DND-41 (cell line): Measurements from ENCODE around the gene CMTR2.

Source experiments
- ATAC-seq: fragments of 200-7000 bp; cut with Tn5 transposase; 3 replicates; pipeline ENCODE4 v1.9.1; 2021; ENCODE audit warnings: low read depth; ENCODE audit not compliant: insufficient read depth
- DNase-seq: peaks from one replicate; pipeline ENCODE4 v3.0.0-alpha.2; 2020
- H2AFZ ChIP-seq: 2 replicates; pipeline ENCODE4 v1.6.0; 2012; ENCODE audit warnings: low read depth, low read length
- H3K27ac ChIP-seq: 2 replicates; pipeline ENCODE4 v1.5.1; 2012; ENCODE audit warnings: low read length, inconsistent platforms
- H3K27me3 ChIP-seq: fragments of 200-600 bp; sonication (generic); 2 replicates; pipeline ENCODE4 v1.6.0; 2012; ENCODE audit warnings: low read length, mild to moderate bottlenecking, inconsistent platforms; ENCODE audit not compliant: insufficient read depth, poor library complexity
- H3K36me3 ChIP-seq: 2 replicates; pipeline ENCODE4 v1.5.1; 2012; ENCODE audit warnings: low read length, inconsistent platforms; ENCODE audit not compliant: insufficient read depth
- H3K4me1 ChIP-seq: 2 replicates; pipeline ENCODE4 v1.5.1; 2012; ENCODE audit warnings: mild to moderate bottlenecking, low read length; ENCODE audit not compliant: insufficient read depth
- H3K4me2 ChIP-seq: 2 replicates; pipeline ENCODE4 v1.6.0; 2012; ENCODE audit warnings: mild to moderate bottlenecking, moderate library complexity, low read length, inconsistent platforms; ENCODE audit not compliant: insufficient read depth
- H3K4me3 ChIP-seq, 2 experiments: fragments of 200-600 bp in 1 of 2; shearing (Covaris generic) in 1 of 2; 2 replicates each; pipeline ENCODE4 v1.5.1; 2012 to 2016; ENCODE audit warnings: inconsistent platforms in 2 of 2, low read length in 2 of 2, mild to moderate bottlenecking in 2 of 2, low read depth in 1 of 2, moderate library complexity in 1 of 2
- H3K79me2 ChIP-seq: 2 replicates; pipeline ENCODE4 v1.6.0; 2012; ENCODE audit warnings: low read length, inconsistent platforms; ENCODE audit not compliant: insufficient read depth
- H3K9ac ChIP-seq: 2 replicates; pipeline ENCODE4 v1.6.0; 2012; ENCODE audit warnings: low read depth, mild to moderate bottlenecking, inconsistent platforms, low read length, moderate library complexity
- H3K9me3 ChIP-seq: 2 replicates; pipeline ENCODE4 v1.5.1; 2012; ENCODE audit warnings: low read length, moderate library complexity, mild to moderate bottlenecking, inconsistent platforms; ENCODE audit not compliant: insufficient read depth, severe bottlenecking
- H4K20me1 ChIP-seq: 2 replicates; pipeline ENCODE4 v1.6.0; 2012; ENCODE audit warnings: low read length; ENCODE audit not compliant: insufficient read depth
- EZH2 ChIP-seq: IDR thresholded peaks from 3 replicates; pipeline ENCODE4 v1.6.1; 2012; ENCODE audit warnings: borderline replicate concordance, low read depth, mild to moderate bottlenecking, moderate library complexity, low read length, inconsistent platforms; ENCODE audit not compliant: severe bottlenecking
- TF ChIP-seq, protein P1 (sequence below): IDR thresholded peaks from 2 replicates; pipeline ENCODE4 v1.5.1; 2012; ENCODE audit warnings: borderline replicate concordance, low read length, moderate library complexity, mild to moderate bottlenecking; ENCODE audit not compliant: poor library complexity, severe bottlenecking; ENCODE audit errors: extremely low read depth

CMTR2 gene

DNA sequence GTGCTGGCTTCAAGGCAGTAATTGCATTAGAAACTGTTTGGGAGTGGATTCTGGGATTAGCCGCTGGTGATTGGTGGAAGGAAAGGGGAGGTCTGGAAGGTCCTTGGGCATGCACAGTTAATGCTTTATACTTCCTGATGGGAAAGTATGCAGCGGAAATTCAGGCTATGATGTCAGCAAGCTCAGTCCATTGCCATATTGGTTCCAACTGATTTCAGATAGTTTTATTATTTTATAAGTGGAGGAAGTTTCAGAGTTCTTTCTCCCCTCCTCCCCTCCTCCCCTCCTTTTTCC, 8.1 kb upstream of the CMTR2 start:
- H2AFZ ChIP-seq = no peak overlapping the region

GRCh38 chr16:71296584-71297340, 7.6 kb upstream of the CMTR2 start:
- no peak for TF ChIP-seq EZH2
- TF ChIP-seq, protein P1, sequence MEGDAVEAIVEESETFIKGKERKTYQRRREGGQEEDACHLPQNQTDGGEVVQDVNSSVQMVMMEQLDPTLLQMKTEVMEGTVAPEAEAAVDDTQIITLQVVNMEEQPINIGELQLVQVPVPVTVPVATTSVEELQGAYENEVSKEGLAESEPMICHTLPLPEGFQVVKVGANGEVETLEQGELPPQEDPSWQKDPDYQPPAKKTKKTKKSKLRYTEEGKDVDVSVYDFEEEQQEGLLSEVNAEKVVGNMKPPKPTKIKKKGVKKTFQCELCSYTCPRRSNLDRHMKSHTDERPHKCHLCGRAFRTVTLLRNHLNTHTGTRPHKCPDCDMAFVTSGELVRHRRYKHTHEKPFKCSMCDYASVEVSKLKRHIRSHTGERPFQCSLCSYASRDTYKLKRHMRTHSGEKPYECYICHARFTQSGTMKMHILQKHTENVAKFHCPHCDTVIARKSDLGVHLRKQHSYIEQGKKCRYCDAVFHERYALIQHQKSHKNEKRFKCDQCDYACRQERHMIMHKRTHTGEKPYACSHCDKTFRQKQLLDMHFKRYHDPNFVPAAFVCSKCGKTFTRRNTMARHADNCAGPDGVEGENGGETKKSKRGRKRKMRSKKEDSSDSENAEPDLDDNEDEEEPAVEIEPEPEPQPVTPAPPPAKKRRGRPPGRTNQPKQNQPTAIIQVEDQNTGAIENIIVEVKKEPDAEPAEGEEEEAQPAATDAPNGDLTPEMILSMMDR = no peak
- no peak overlapping the region for H2AFZ ChIP-seq
- H3K36me3 ChIP-seq = no peaks in the 10 kb centered on the region
- peaks cover 6% of the 10 kb centered on the region for H3K27me3 ChIP-seq
- H3K4me2 ChIP-seq = no peak overlapping the region
- H3K9ac ChIP-seq = no peak overlapping the region
- H3K27ac ChIP-seq = no peak overlapping the region
- no peaks in the 10 kb centered on the region for H3K9me3 ChIP-seq
- DNase-seq (no peak), ATAC-seq (no peak)
- H3K4me3 ChIP-seq = no peak overlapping the region
- H3K79me2 ChIP-seq = no peaks in the 10 kb centered on the region
- no peaks in the 10 kb centered on the region for H3K4me1 ChIP-seq
- H4K20me1 ChIP-seq = no peaks in the 10 kb centered on the region

More for the DNA sequence above, 8.1 kb upstream of the CMTR2 start:
- Histone ChIP-seq H3K9me3 (no peaks in the 10 kb centered on the region), H3K27ac (no peak overlapping the region), H3K9ac (no peak overlapping the region), H4K20me1 (no peaks in the 10 kb centered on the region), H3K4me1 (no peaks in the 10 kb centered on the region), H3K27me3 (peaks cover 6% of the 10 kb centered on the region), H3K4me3 (no peak overlapping the region), H3K36me3 (no peaks in the 10 kb centered on the region), H3K79me2 (no peaks in the 10 kb centered on the region), H3K4me2 (no peak overlapping the region)
- TF ChIP-seq, protein P1 = no peak
- DNase-seq (no peak), ATAC-seq (no peak)

DNA sequence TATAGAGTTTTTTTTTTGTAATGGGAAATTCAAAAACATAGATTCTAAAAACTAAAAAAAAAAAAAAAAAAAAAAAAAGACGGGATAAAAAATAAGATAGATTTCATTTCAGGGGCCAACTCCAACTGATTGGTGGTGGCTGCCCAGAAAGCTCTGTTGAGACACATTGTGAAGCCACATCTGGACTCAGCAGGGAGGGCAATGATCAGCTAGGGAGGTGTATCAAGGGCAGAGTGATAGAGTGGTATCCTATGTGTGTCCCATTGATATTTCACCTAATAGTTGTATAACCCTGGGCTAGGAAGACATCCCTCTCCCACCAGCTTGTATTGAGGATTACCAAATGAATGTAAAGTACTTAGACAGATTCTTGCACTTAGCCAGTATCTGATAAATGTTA, 6.7 kb upstream of the CMTR2 start:
- TF ChIP-seq, protein P1 = no peak
- no peak for TF ChIP-seq EZH2
- Histone ChIP-seq H3K4me1 (no peaks in the 10 kb centered on the region), H3K9me3 (no peaks in the 10 kb centered on the region), H3K36me3 (no peaks in the 10 kb centered on the region), H2AFZ (no peak overlapping the region), H3K4me3 (no peak overlapping the region), H4K20me1 (no peaks in the 10 kb centered on the region), H3K4me2 (no peak overlapping the region), H3K27me3 (peaks cover 6% of the 10 kb centered on the region), H3K9ac (no peak overlapping the region), H3K79me2 (no peaks in the 10 kb centered on the region), H3K27ac (no peak overlapping the region)
- ATAC-seq (no peak), DNase-seq (no peak)
